ENCODE measurements around the gene MYRF.

MYRF gene

DNA sequence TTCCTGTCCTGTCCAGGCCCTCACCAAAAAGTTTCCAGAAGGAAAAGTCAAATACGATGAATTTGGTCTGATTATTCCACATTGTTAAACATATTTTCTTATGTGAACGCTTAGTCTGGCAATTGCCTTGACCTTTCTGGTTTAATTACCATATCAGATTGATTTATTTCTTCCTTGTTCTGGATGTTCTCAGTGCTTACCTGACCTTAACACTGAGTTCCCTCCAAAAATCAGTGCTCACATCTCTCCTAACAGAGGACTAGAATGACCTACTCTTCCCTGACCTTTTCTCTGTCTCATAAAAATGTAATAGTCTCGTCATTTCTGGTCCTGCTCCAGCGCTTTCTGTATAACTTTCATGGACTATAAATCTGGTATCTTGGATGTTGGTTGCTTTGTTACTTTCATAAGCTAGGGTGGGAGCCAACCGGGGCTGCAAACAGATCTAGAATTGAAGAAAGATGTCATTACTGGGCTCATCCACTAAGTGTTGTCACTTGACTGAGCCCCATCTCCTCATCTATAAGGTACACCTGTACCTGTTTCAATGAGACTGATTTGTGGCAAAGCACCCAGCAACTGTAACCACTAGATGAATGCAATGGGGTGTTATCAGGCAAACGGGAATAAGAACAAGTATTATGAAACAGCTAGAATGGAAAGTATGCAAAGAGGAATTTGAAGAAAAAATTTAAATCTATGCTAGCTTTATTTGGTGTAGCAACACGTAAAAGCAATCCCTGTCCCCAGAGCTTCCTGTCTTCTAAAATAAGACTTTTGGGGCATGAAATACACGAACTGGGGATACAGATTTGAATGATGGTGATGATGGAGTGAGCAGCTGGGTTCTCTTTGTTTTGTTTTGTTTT lies 78.0 kb downstream of the MYRF start:
- H3K9ac ChIP-seq (ENCODE audit: low read depth, low read length): peak overlapping the region; percentile 97; the same call in 1 of the 2 replicates
- peak overlapping the region; percentile 97 for H3K4me3 ChIP-seq (ENCODE audit: low read length)
- H3K27me3 ChIP-seq (ENCODE audit: insufficient read depth, low read length): no peaks in the 10 kb centered on the region
- 89% methylated on average over 8 of the region's 8 CpGs for WGBS
- H3K4me1 ChIP-seq (ENCODE audit: insufficient read depth, low read length): peaks cover 48% of the 10 kb centered on the region
- no peak overlapping the region for H3K27ac ChIP-seq (ENCODE audit: low read depth, low read length)
- peaks cover 34% of the 10 kb centered on the region for H3K36me3 ChIP-seq (ENCODE audit: insufficient read depth, low read length)
- no peaks in the 10 kb centered on the region for H3K9me3 ChIP-seq (ENCODE audit: insufficient read depth, low read depth, low read length)

DNA sequence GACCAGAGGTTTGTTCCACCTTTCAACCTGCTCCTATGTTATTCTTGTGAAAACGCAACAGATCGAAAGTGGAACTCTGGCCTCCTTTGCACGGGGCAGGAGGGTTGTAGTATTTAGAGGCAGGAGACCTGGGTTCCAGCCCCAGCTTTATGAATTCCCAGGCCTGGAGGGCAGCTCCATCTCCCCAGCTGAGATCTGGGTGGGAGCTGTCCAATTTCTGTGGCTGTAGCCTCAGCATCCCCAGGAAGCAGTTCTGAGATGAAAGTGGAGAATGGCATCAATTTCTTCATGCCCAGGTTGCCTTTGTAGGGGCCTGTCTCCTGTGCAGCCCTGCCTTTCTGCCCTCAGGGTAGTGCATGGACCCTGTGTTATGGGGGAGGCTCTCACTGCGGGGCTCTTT lies 79.8 kb downstream of the MYRF start:
- Histone ChIP-seq H3K27me3 (ENCODE audit: insufficient read depth, low read length) (no peaks in the 10 kb centered on the region), H3K36me3 (ENCODE audit: insufficient read depth, low read length) (peaks cover 49% of the 10 kb centered on the region), H3K4me1 (ENCODE audit: insufficient read depth, low read length) (peaks cover 40% of the 10 kb centered on the region), H3K9me3 (ENCODE audit: insufficient read depth, low read depth, low read length) (no peaks in the 10 kb centered on the region), H3K4me3 (ENCODE audit: low read length) (no peak overlapping the region), H3K27ac (ENCODE audit: low read depth, low read length) (no peak overlapping the region), H3K9ac (ENCODE audit: low read depth, low read length) (no peak overlapping the region)
- WGBS: 94% methylated on average over 4 of the region's 4 CpGs

DNA sequence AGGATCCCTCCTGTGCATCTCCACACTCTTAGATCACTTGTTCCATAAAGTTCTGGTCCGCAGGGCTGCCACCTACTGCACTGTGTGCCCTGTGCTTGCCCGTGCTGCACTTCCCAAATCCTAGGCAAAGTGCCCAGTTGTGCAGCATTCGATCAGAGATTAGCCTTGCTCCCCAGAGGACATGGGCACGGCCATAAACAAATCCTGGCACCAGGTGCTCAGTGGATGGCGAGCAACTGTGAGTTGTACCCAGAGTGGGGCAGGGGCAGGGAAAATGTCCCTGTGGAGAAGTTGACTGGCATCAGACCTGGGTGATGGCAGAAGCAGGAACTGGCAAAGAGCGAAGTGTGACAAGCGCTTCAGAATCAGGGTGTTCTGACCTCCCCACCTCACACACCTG lies 80.3 kb downstream of the MYRF start:
- H3K4me3 ChIP-seq (ENCODE audit: low read length): no peak overlapping the region
- H3K27me3 ChIP-seq (ENCODE audit: insufficient read depth, low read length): no peaks in the 10 kb centered on the region
- peaks cover 54% of the 10 kb centered on the region for H3K36me3 ChIP-seq (ENCODE audit: insufficient read depth, low read length)
- peaks cover 40% of the 10 kb centered on the region for H3K4me1 ChIP-seq (ENCODE audit: insufficient read depth, low read length)
- no peak overlapping the region for H3K9ac ChIP-seq (ENCODE audit: low read depth, low read length)
- 85% methylated on average over 7 of the region's 7 CpGs for WGBS
- no peak overlapping the region for H3K27ac ChIP-seq (ENCODE audit: low read depth, low read length)
- no peaks in the 10 kb centered on the region for H3K9me3 ChIP-seq (ENCODE audit: insufficient read depth, low read depth, low read length)

DNA sequence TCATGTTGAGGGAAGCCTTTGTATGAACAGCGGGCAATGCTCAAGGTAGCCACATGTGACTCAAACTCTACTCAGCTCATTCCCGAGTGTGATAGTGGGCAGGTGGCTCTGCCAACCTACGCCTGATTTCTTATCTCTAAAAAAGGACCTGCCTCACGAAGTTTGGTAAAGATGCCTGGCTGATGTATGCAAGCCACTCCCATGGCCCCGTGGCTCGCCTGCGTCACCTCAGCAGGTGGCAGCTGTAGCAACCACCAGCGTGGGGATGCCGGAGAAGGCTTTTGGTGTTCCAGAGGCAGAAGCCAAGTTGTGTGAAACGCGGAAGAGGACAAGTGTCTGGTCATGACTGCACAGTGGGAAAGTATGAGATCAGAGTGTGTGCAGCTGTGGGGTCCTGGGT lies 81.0 kb downstream of the MYRF start:
- H3K4me1 ChIP-seq (ENCODE audit: insufficient read depth, low read length): peaks cover 40% of the 10 kb centered on the region
- peaks cover 61% of the 10 kb centered on the region for H3K36me3 ChIP-seq (ENCODE audit: insufficient read depth, low read length)
- H3K27me3 ChIP-seq (ENCODE audit: insufficient read depth, low read length): no peaks in the 10 kb centered on the region
- H3K9me3 ChIP-seq (ENCODE audit: insufficient read depth, low read depth, low read length): no peaks in the 10 kb centered on the region
- H3K4me3 ChIP-seq (ENCODE audit: low read length): no peak overlapping the region
- peak overlapping the region; percentile 84; the same call in 1 of the 2 replicates for H3K27ac ChIP-seq (ENCODE audit: low read depth, low read length)
- 80% methylated on average over 11 of the region's 11 CpGs for WGBS
- H3K9ac ChIP-seq (ENCODE audit: low read depth, low read length): no peak overlapping the region

DNA sequence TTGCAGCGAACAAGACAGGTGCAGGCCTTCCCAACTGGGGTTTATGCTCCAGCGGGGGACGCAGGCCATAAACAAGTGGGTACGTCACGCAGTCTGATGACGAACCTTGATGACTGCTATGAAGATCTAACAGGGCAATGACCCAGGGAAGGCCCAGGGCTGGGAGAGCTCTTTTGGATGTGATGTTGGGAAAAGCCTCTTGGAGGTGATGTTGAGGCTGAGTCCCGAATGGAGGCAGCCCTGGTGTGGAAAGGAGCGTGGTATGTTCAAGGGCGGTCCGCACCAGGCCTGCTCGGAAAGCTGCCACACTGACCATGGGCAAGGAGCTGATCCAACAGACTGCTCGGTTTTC lies 81.5 kb downstream of the MYRF start:
- H3K9me3 ChIP-seq (ENCODE audit: insufficient read depth, low read depth, low read length): no peaks in the 10 kb centered on the region
- H3K27ac ChIP-seq (ENCODE audit: low read depth, low read length): peak overlapping the region; percentile 84
- WGBS: 91% methylated on average over 12 of the region's 12 CpGs
- H3K4me3 ChIP-seq (ENCODE audit: low read length): no peak overlapping the region
- H3K36me3 ChIP-seq (ENCODE audit: insufficient read depth, low read length): peaks cover 66% of the 10 kb centered on the region
- H3K27me3 ChIP-seq (ENCODE audit: insufficient read depth, low read length): no peaks in the 10 kb centered on the region
- peaks cover 40% of the 10 kb centered on the region for H3K4me1 ChIP-seq (ENCODE audit: insufficient read depth, low read length)
- 0 out of 2 replicates have a peak overlapping the region, but pooled peaks have one; percentile 29 for H3K9ac ChIP-seq (ENCODE audit: low read depth, low read length)

DNA sequence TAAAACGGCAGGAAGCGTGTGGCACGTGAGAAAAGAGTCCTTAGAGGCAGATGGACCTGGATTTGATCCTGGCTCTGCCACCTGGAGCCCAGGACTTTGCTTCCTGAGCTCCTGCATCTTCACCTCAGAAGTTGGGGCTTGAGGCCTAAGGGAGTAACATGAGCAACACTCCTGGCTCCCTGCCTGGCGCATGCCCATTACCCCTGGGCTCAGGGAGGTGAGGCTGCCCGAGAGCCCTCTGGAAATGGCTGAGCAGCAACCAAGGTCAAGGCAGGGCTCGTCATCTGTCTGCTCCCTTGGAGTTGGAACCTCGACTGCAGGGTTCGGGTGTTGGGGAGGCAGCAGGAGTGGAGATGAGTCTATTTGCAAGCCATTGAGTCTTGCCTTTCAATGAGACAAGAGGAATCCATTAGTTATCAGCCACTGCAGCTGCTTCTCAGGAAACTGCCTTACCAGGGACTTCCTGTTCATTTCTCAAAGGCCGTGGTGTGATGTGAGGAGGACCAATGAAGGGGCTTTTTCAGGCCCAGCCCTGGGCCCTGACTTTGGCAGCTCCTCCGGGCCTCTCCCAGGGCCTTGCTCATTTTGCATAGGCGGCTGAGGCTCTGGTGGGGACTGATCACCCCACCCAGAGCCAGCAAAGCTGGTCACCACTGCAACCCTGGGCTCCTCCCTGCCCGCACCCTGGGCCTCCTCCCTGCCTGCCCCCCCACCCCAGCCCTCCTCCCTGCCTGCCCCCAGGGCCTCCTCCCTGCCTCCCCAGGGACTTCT lies 82.0 kb downstream of the MYRF start:
- WGBS: 70% methylated on average over 12 of the region's 12 CpGs
- Histone ChIP-seq H3K9me3 (ENCODE audit: insufficient read depth, low read depth, low read length) (no peaks in the 10 kb centered on the region), H3K27ac (ENCODE audit: low read depth, low read length) (peak overlapping the region; percentile 84), H3K4me1 (ENCODE audit: insufficient read depth, low read length) (peaks cover 40% of the 10 kb centered on the region), H3K27me3 (ENCODE audit: insufficient read depth, low read length) (no peaks in the 10 kb centered on the region), H3K36me3 (ENCODE audit: insufficient read depth, low read length) (peaks cover 70% of the 10 kb centered on the region), H3K9ac (ENCODE audit: low read depth, low read length) (peak overlapping the region; percentile 29), H3K4me3 (ENCODE audit: low read length) (no peak overlapping the region)

DNA sequence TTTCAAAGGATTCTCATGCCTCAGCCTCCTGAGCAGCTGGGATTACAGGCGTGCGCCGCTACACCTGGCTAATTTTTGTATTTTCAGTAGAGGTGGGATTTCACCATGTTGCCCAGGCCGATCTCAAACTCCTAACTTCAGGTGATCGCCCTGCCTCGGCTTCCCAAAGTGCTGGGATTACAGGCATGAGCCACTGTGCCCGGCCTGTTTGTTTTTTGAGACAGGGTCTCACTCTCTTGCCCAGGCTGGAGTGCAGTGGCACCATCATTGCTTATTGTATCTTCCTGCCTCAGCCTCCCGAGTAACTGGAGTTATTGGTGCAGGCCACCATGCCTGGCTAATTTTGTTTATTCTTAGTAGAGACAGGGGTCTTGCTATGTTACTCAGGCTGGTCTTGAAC lies 83.8 kb downstream of the MYRF start:
- no peak overlapping the region for H3K27ac ChIP-seq (ENCODE audit: low read depth, low read length)
- H3K4me3 ChIP-seq (ENCODE audit: low read length): no peak overlapping the region
- H3K9me3 ChIP-seq (ENCODE audit: insufficient read depth, low read depth, low read length): no peaks in the 10 kb centered on the region
- peaks cover 26% of the 10 kb centered on the region for H3K4me1 ChIP-seq (ENCODE audit: insufficient read depth, low read length)
- no peaks in the 10 kb centered on the region for H3K27me3 ChIP-seq (ENCODE audit: insufficient read depth, low read length)
- no peak overlapping the region for H3K9ac ChIP-seq (ENCODE audit: low read depth, low read length)
- peaks cover 76% of the 10 kb centered on the region for H3K36me3 ChIP-seq (ENCODE audit: insufficient read depth, low read length)
- 95% methylated on average over 8 of the region's 8 CpGs for WGBS

DNA sequence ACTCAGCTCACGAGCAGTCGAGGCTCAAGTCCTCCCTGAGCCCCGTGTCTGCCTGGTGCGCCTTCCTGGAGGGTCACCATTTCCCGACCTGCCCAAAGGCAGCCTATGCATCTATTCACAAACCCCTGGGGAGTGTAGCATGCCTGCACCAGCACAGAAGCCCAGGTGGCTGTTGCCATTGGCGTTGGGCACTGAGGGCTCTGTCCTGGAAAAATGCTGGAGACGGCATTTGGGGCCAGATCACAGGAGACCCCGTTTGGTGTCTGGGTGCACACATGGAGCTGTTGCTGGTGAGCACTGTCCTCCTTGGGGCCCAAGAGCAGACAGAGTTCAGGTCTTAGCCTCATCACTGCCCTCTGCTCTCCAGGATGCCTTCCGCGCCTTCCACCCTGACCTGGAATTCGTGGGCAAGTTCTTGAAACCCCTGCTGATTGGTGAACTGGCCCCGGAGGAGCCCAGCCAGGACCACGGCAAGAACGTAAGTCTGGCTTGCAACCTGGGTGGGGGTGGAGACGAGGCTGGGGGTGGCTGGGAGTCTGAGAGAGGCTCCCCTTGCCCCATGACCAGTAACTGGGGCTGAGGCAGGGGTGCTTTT lies 85.1 kb downstream of the MYRF start:
- Histone ChIP-seq H3K4me1 (ENCODE audit: insufficient read depth, low read length) (peaks cover 26% of the 10 kb centered on the region), H3K9me3 (ENCODE audit: insufficient read depth, low read depth, low read length) (no peaks in the 10 kb centered on the region), H3K9ac (ENCODE audit: low read depth, low read length) (no peak overlapping the region), H3K27ac (ENCODE audit: low read depth, low read length) (no peak overlapping the region), H3K4me3 (ENCODE audit: low read length) (no peak overlapping the region), H3K36me3 (ENCODE audit: insufficient read depth, low read length) (peaks cover 78% of the 10 kb centered on the region), H3K27me3 (ENCODE audit: insufficient read depth, low read length) (no peaks in the 10 kb centered on the region)
- WGBS: 95% methylated on average over 15 of the region's 15 CpGs
